ENCODE results near the gene NFKBIE. TPM values are rescaled to one million over a fixed set of nuclear protein-coding genes. Genes with fewer than 3 reads are reported as not detected.
A peak's percentile ranks its signal among the peaks of the same experiment; 100 is the strongest.

The NFKBIE gene
- total and polyA plus RNA-seq, 4 donors, result 3.5 to 15.8 (median 12.9) TPM

- DNase-seq (ENCODE audit: low read depth in 4 of 6, low spot score in 6 of 6), result no peak
- Histone ChIP-seq H3K4me1 (ENCODE audit: control insufficient read depth, insufficient read depth, low read length) (peaks cover 5% of the 10 kb centered on the region), H3K36me3 (ENCODE audit: control insufficient read depth, insufficient read depth, low read length) (peaks cover 18% of the 10 kb centered on the region), H3K4me3 (ENCODE audit: low read depth, low read length) (no peak overlapping the region), H3K9me3 (ENCODE audit: control insufficient read depth, insufficient read depth, low read length) (no peaks in the 10 kb centered on the region), H3K27me3 (ENCODE audit: control insufficient read depth, insufficient read depth, low read length) (no peaks in the 10 kb centered on the region), H3K27ac (ENCODE audit: low read depth, low read length) (no peak overlapping the region)
- WGBS (ENCODE audit: insufficient coverage), result 86% methylated on average over 21 of the region's 25 CpGs
Measured at GRCh38 chr6:44285552-44286284, 20.4 kb upstream of the NFKBIE start.

GRCh38 chr6:44284867-44285266 lies 19.5 kb upstream of the NFKBIE start:
- Histone ChIP-seq H3K27me3 (ENCODE audit: control insufficient read depth, insufficient read depth, low read length) (no peaks in the 10 kb centered on the region), H3K36me3 (ENCODE audit: control insufficient read depth, insufficient read depth, low read length) (peaks cover 22% of the 10 kb centered on the region), H3K4me3 (ENCODE audit: low read depth, low read length) (no peak overlapping the region), H3K9me3 (ENCODE audit: control insufficient read depth, insufficient read depth, low read length) (no peaks in the 10 kb centered on the region), H3K4me1 (ENCODE audit: control insufficient read depth, insufficient read depth, low read length) (peaks cover 5% of the 10 kb centered on the region), H3K27ac (ENCODE audit: low read depth, low read length) (no peak overlapping the region)
- 61% methylated on average over 4 of the region's 4 CpGs for WGBS (ENCODE audit: insufficient coverage)
- no peak for DNase-seq (ENCODE audit: low read depth in 4 of 6, low spot score in 6 of 6)

GRCh38 chr6:44284121-44284520 lies 18.8 kb upstream of the NFKBIE start:
- no peak overlapping the region for H3K4me3 ChIP-seq (ENCODE audit: low read depth, low read length)
- H3K9me3 ChIP-seq (ENCODE audit: control insufficient read depth, insufficient read depth, low read length), result no peaks in the 10 kb centered on the region
- no peaks in the 10 kb centered on the region for H3K27me3 ChIP-seq (ENCODE audit: control insufficient read depth, insufficient read depth, low read length)
- H3K27ac ChIP-seq (ENCODE audit: low read depth, low read length), result no peak overlapping the region
- peaks cover 5% of the 10 kb centered on the region for H3K4me1 ChIP-seq (ENCODE audit: control insufficient read depth, insufficient read depth, low read length)
- 31% methylated on average over 2 of the region's 2 CpGs for WGBS (ENCODE audit: insufficient coverage)
- peaks cover 25% of the 10 kb centered on the region for H3K36me3 ChIP-seq (ENCODE audit: control insufficient read depth, insufficient read depth, low read length)
- DNase-seq (ENCODE audit: low read depth in 4 of 6, low spot score in 6 of 6), result peak in 1 of 6 donors; percentile 87

GRCh38 chr6:44278774-44279697 lies 13.7 kb upstream of the NFKBIE start:
- no peaks in the 10 kb centered on the region for H3K27me3 ChIP-seq (ENCODE audit: control insufficient read depth, insufficient read depth, low read length)
- WGBS (ENCODE audit: insufficient coverage), result 84% methylated on average over 4 of the region's 9 CpGs
- peaks cover 53% of the 10 kb centered on the region for H3K36me3 ChIP-seq (ENCODE audit: control insufficient read depth, insufficient read depth, low read length)
- H3K4me1 ChIP-seq (ENCODE audit: control insufficient read depth, insufficient read depth, low read length), result peaks cover 6% of the 10 kb centered on the region
- H3K9me3 ChIP-seq (ENCODE audit: control insufficient read depth, insufficient read depth, low read length), result no peaks in the 10 kb centered on the region
- H3K27ac ChIP-seq (ENCODE audit: low read depth, low read length), result no peak overlapping the region
- no peak overlapping the region for H3K4me3 ChIP-seq (ENCODE audit: low read depth, low read length)
- no peak for DNase-seq (ENCODE audit: low read depth in 4 of 6, low spot score in 6 of 6)

- 33% methylated on average over 1 of the region's 3 CpGs for WGBS (ENCODE audit: insufficient coverage)
- no peaks in the 10 kb centered on the region for H3K9me3 ChIP-seq (ENCODE audit: control insufficient read depth, insufficient read depth, low read length)
- no peak overlapping the region for H3K27ac ChIP-seq (ENCODE audit: low read depth, low read length)
- H3K27me3 ChIP-seq (ENCODE audit: control insufficient read depth, insufficient read depth, low read length), result no peaks in the 10 kb centered on the region
- no peak for DNase-seq (ENCODE audit: low read depth in 4 of 6, low spot score in 6 of 6)
- peaks cover 6% of the 10 kb centered on the region for H3K4me1 ChIP-seq (ENCODE audit: control insufficient read depth, insufficient read depth, low read length)
- H3K4me3 ChIP-seq (ENCODE audit: low read depth, low read length), result no peak overlapping the region
- peaks cover 58% of the 10 kb centered on the region for H3K36me3 ChIP-seq (ENCODE audit: control insufficient read depth, insufficient read depth, low read length)
Measured at GRCh38 chr6:44278315-44278714, 13.0 kb upstream of the NFKBIE start.

GRCh38 chr6:44277763-44278162 lies 12.4 kb upstream of the NFKBIE start:
- 73% methylated on average over 7 of the region's 7 CpGs for WGBS (ENCODE audit: insufficient coverage)
- no peaks in the 10 kb centered on the region for H3K27me3 ChIP-seq (ENCODE audit: control insufficient read depth, insufficient read depth, low read length)

GRCh38 chr6:44276667-44277640 lies 11.6 kb upstream of the NFKBIE start:
- no peaks in the 10 kb centered on the region for H3K9me3 ChIP-seq (ENCODE audit: control insufficient read depth, insufficient read depth, low read length)
- peaks cover 61% of the 10 kb centered on the region for H3K36me3 ChIP-seq (ENCODE audit: control insufficient read depth, insufficient read depth, low read length)
- H3K4me3 ChIP-seq (ENCODE audit: low read depth, low read length), result no peak overlapping the region
- WGBS (ENCODE audit: insufficient coverage), result 83% methylated on average over 12 of the region's 23 CpGs
- peaks cover 11% of the 10 kb centered on the region for H3K4me1 ChIP-seq (ENCODE audit: control insufficient read depth, insufficient read depth, low read length)
- no peak overlapping the region for H3K27ac ChIP-seq (ENCODE audit: low read depth, low read length)
- no peak for DNase-seq (ENCODE audit: low read depth in 4 of 6, low spot score in 6 of 6)
- H3K27me3 ChIP-seq (ENCODE audit: control insufficient read depth, insufficient read depth, low read length), result no peaks in the 10 kb centered on the region

More at GRCh38 chr6:44277763-44278162, 12.4 kb upstream of the NFKBIE start:
- H3K4me3 ChIP-seq (ENCODE audit: low read depth, low read length), result no peak overlapping the region
- H3K36me3 ChIP-seq (ENCODE audit: control insufficient read depth, insufficient read depth, low read length), result peaks cover 64% of the 10 kb centered on the region
- no peak for DNase-seq (ENCODE audit: low read depth in 4 of 6, low spot score in 6 of 6)
- H3K9me3 ChIP-seq (ENCODE audit: control insufficient read depth, insufficient read depth, low read length), result no peaks in the 10 kb centered on the region
- peaks cover 6% of the 10 kb centered on the region for H3K4me1 ChIP-seq (ENCODE audit: control insufficient read depth, insufficient read depth, low read length)
- no peak overlapping the region for H3K27ac ChIP-seq (ENCODE audit: low read depth, low read length)

GRCh38 chr6:44275749-44276648 lies 10.6 kb upstream of the NFKBIE start:
- no peak overlapping the region for H3K27ac ChIP-seq (ENCODE audit: low read depth, low read length)
- H3K9me3 ChIP-seq (ENCODE audit: control insufficient read depth, insufficient read depth, low read length), result no peaks in the 10 kb centered on the region
- no peak for DNase-seq (ENCODE audit: low read depth in 4 of 6, low spot score in 6 of 6)
- H3K4me1 ChIP-seq (ENCODE audit: control insufficient read depth, insufficient read depth, low read length), result peaks cover 19% of the 10 kb centered on the region
- WGBS (ENCODE audit: insufficient coverage), result 34% methylated on average over 109 of the region's 109 CpGs
- H3K4me3 ChIP-seq (ENCODE audit: low read depth, low read length), result no peak overlapping the region
- H3K27me3 ChIP-seq (ENCODE audit: control insufficient read depth, insufficient read depth, low read length), result no peaks in the 10 kb centered on the region
- peaks cover 61% of the 10 kb centered on the region for H3K36me3 ChIP-seq (ENCODE audit: control insufficient read depth, insufficient read depth, low read length)

Measured in spinal cord (tissue), 10 donors.